ENCODE results near the gene HIRIP3.

Gene HIRIP3

DNA sequence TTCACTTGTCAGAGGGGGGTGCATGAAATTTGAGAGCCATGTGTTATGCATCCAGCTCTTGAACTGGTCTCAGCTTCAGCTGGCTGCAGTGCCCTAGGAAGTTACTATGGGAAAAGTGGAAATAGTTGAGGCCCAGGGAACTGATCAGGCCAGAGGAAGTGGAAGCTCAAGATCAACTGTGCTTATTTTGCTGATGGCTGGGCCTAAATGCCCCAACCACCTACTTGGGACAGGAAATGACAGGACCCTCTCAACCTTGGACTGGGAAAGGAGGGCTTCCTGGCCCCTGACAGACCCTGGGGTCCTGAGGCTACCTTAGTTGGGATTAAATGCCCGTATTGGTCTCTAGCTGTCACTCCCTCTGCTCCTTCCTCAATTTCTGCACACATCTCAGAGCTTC lies 22.9 kb downstream of the HIRIP3 start:
- TF ChIP-seq, protein P1, sequence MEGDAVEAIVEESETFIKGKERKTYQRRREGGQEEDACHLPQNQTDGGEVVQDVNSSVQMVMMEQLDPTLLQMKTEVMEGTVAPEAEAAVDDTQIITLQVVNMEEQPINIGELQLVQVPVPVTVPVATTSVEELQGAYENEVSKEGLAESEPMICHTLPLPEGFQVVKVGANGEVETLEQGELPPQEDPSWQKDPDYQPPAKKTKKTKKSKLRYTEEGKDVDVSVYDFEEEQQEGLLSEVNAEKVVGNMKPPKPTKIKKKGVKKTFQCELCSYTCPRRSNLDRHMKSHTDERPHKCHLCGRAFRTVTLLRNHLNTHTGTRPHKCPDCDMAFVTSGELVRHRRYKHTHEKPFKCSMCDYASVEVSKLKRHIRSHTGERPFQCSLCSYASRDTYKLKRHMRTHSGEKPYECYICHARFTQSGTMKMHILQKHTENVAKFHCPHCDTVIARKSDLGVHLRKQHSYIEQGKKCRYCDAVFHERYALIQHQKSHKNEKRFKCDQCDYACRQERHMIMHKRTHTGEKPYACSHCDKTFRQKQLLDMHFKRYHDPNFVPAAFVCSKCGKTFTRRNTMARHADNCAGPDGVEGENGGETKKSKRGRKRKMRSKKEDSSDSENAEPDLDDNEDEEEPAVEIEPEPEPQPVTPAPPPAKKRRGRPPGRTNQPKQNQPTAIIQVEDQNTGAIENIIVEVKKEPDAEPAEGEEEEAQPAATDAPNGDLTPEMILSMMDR (IDR thresholded peaks at IDR 0.05; ENCODE audit: low read depth, low read length), result no peak
- Histone ChIP-seq H3K27me3 (ENCODE audit: insufficient read depth, low read depth, severe bottlenecking) (no peaks in the 10 kb centered on the region), H3K9me3 (ENCODE audit: severe bottlenecking) (peaks cover 7% of the 10 kb centered on the region), H3K4me3 (ENCODE audit: low read depth, low read length) (no peak overlapping the region), H3K27ac (no peak overlapping the region), H3K36me3 (peaks cover 34% of the 10 kb centered on the region)
- no peak for DNase-seq

DNA sequence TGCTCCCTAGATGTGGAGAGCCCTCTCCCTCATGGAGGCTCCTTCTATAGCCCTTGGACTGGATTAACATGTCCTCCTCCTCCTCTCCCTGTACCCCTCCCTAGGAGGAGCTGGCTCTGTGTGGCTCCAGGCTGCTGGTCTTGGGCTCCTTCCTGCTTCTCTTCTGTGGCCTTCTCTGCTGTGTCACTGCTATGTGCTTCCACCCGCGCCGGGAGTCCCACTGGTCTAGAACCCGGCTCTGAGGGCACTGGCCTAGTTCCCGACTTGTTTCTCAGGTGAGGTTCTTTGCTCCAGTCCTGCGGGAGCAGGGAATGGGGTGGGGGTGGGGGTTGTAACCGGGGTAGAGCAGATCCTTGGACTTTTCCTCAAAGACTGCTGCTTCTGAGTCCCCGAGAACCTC lies 24.1 kb downstream of the HIRIP3 start:
- Histone ChIP-seq H3K4me3 (ENCODE audit: low read depth, low read length) (no peak overlapping the region), H3K27me3 (ENCODE audit: insufficient read depth, low read depth, severe bottlenecking) (no peaks in the 10 kb centered on the region), H3K36me3 (peaks cover 27% of the 10 kb centered on the region), H3K9me3 (ENCODE audit: severe bottlenecking) (peaks cover 7% of the 10 kb centered on the region), H3K27ac (no peak overlapping the region)
- no peak for DNase-seq
- TF ChIP-seq, protein P1 (IDR thresholded peaks at IDR 0.05; ENCODE audit: low read depth, low read length), result no peak

DNA sequence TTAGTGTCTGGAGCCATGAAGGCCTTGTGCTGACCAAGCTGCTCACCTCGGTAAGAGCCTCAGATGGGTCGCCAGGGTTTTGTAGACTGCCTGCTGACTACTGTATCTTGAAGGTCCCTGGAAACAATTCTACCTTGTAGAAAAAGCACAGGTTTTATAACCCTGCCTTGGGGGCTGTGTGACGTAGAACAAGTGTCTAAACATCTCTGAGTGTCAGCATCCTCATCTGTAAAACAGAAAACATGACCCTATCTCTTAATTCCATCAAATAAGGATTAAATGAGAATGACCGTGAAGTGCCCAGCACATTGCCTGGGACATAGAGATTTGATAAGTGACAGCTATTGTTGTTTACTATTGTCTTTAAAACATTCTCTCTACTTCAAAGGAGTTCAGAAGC lies 27.2 kb downstream of the HIRIP3 start:
- no peak overlapping the region for H3K4me3 ChIP-seq (ENCODE audit: low read depth, low read length)
- no peaks in the 10 kb centered on the region for H3K27me3 ChIP-seq (ENCODE audit: insufficient read depth, low read depth, severe bottlenecking)
- TF ChIP-seq, protein P1 (IDR thresholded peaks at IDR 0.05; ENCODE audit: low read depth, low read length), result no peak
- H3K9me3 ChIP-seq (ENCODE audit: severe bottlenecking), result peaks cover 7% of the 10 kb centered on the region
- peaks cover 27% of the 10 kb centered on the region for H3K36me3 ChIP-seq
- DNase-seq, result no peak
- H3K27ac ChIP-seq, result no peak overlapping the region

DNA sequence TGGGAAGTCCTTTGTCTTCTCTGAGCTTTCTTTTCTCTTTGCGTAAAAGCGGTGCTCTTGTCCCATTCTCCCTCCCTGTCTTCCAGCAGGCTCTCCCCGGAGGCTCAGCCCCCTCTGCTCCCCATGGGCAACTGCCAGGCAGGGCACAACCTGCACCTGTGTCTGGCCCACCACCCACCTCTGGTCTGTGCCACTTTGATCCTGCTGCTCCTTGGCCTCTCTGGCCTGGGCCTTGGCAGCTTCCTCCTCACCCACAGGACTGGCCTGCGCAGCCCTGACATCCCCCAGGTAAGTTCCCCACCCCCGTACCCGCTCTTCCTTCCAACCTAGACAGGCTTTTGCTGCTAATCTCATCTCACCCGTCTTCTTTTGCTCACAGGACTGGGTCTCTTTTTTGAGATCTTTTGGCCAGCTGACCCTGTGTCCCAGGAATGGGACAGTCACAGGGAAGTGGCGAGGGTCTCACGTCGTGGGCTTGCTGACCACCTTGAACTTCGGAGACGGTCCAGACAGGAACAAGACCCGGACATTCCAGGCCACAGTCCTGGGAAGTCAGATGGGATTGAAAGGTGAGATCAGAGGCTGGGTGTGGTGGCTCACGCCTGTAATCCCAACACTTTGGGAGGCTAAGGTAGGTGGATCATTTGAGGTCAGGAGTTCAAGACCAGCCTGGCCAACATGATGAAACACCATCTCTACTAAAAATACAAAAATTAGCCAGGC lies 32.2 kb downstream of the HIRIP3 start:
- Histone ChIP-seq H3K27ac (no peak overlapping the region), H3K36me3 (peaks cover 6% of the 10 kb centered on the region; the same call in 1 of the 2 replicates), H3K9me3 (ENCODE audit: severe bottlenecking) (peaks cover 11% of the 10 kb centered on the region), H3K4me3 (ENCODE audit: low read depth, low read length) (no peak overlapping the region), H3K27me3 (ENCODE audit: insufficient read depth, low read depth, severe bottlenecking) (no peaks in the 10 kb centered on the region)
- TF ChIP-seq, protein P1 (IDR thresholded peaks at IDR 0.05; ENCODE audit: low read depth, low read length), result no peak
- DNase-seq, result no peak

DNA sequence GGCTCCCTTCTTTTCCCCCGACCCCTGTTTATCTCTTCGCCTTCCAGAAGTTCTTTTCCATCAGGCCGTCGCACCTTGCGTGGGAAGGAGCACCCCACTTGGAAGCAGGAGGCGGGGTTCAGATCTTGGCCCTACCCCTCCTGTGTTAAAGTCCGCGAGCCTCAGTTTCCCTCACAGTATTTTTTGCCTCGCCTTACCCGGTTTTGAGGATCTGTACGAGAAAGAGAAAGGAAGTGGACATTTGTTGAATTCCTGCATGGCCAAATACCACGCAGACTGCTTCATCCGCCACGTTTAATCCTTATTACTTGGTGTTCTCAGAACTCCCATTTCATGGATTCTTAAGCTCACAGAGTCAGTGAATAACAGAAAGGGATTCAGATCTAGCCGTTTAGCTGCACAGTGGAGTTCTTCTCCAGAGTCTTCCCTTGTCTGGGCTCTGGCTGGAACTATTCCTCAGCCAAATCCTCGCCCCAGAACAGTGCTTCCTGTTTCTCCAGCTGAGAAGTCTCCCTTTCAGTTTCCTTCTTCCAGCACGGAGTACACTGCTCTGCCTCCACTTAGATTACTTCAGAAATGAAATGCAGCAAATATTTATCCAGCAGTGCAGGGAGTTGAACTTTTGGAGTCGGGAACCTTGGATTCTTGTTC lies 32.9 kb downstream of the HIRIP3 start:
- H3K4me3 ChIP-seq (ENCODE audit: low read depth, low read length), result peak overlapping the region; percentile 48
- TF ChIP-seq, protein P1 (IDR thresholded peaks at IDR 0.05; ENCODE audit: low read depth, low read length), result no peak
- peak overlapping the region; percentile 79 for H3K27ac ChIP-seq
- peaks cover 11% of the 10 kb centered on the region for H3K9me3 ChIP-seq (ENCODE audit: severe bottlenecking)
- DNase-seq, result no peak
- no peaks in the 10 kb centered on the region for H3K27me3 ChIP-seq (ENCODE audit: insufficient read depth, low read depth, severe bottlenecking)
- peaks cover 2% of the 10 kb centered on the region; the same call in 1 of the 2 replicates for H3K36me3 ChIP-seq
